GM15510 (cell line): Measurements from ENCODE around the gene CCNK.

Experiments
- POLR2A ChIP-seq: IDR thresholded peaks from 3 replicates; pipeline ENCODE4 v1.6.1; 2011; ENCODE audit warnings: borderline replicate concordance; ENCODE audit not compliant: insufficient read length; ENCODE audit errors: extremely low read depth

The CCNK gene

GRCh38 chr14:99509871-99510555, 28.8 kb downstream of the CCNK start:
- no peak for TF ChIP-seq POLR2A

GRCh38 chr14:99510556-99511139, 29.4 kb downstream of the CCNK start:
- no peak for TF ChIP-seq POLR2A

DNA sequence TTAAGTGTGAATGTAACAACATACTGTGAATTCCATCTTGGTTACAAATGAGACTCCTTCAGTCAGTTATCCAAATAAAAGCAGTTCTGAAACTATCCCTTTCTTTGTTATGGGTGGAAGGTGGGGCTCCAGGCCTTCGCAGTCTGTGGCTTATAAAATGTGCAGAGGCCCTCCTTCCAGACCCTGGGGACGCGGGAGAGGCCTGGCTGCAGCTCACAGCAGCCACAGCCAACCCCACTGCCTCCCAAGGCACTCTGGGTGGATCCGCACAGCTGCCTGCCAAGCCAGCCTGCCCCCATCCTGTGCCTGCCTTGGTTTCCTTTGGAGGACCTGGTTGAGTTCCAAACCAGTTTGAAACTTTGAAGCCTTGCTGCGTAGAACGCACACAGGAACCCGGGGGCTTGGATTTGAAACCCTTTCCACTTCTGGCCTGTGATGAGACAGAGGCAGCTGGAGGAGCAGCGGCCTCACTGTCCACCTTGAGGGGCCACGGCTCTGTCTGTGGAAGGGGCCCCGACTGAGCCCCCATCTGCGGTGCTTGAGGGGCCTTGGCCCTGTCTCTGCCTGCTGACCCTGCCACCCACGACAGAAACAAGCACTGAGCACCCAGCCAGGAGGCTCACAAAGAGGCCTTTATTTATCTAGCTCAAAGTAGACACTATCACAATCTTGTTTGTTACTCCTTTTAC, 30.4 kb downstream of the CCNK start:
- TF ChIP-seq POLR2A, result no peak

GRCh38 chr14:99512110-99512449, 30.9 kb downstream of the CCNK start:
- TF ChIP-seq POLR2A, result no peak

GRCh38 chr14:99512571-99513182, 31.5 kb downstream of the CCNK start:
- TF ChIP-seq POLR2A, result no peak

GRCh38 chr14:99513183-99513694, 32.0 kb downstream of the CCNK start:
- TF ChIP-seq POLR2A, result no peak

- no peak for TF ChIP-seq POLR2A
Measured at GRCh38 chr14:99513946-99514551, 32.8 kb downstream of the CCNK start.

- no peak for TF ChIP-seq POLR2A
Measured at GRCh38 chr14:99514552-99515300, 33.5 kb downstream of the CCNK start.

- TF ChIP-seq POLR2A, result no peak
Measured at GRCh38 chr14:99515301-99516155, 34.3 kb downstream of the CCNK start.

GRCh38 chr14:99516156-99516870, 35.1 kb downstream of the CCNK start:
- no peak for TF ChIP-seq POLR2A

DNA sequence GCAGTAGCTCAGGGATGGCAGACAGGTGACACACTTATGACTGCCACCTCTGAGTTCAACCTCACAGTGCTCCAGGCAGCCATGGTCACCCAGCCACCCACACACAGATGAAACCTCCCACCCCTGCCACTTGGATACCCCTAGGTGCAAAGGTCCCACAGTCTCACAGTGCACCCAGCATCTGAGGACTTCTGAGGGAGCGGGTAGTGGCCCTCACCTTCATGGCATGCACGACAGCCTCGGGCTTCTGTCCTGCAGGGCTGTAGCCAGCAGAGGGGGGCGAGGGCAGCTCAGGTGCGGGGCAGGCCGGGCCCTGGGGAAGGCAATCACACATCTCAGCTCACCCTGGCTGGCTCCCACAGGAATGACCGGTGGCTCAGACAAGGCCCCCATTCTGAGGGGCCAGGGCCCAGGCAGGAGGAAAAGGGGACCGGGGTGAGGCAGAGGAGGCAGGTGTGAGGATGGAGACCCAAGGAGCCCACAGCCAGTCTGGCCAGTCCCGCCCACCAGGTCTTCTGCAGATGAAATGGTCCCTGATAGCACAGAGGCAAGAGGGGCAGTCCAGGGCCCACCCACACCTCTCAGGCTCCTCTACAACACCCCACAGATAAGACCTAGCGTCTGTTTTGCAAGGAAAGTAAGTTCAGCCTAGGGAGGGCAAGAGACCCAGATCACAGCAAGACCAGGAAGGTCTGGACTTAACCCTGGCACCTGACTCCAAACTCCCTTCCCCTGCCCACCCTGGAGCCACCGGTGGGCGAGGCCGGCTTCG, 35.8 kb downstream of the CCNK start:
- TF ChIP-seq POLR2A, result no peak
